ENCODE data around the gene OR51B2. TPM values are rescaled to one million over a fixed set of nuclear protein-coding genes. Genes with fewer than 3 reads are reported as not detected.
"Not testable (repeated sequence)": the region's sequence is repeated elsewhere in the genome, so short reads cannot be mapped to it uniquely, and the experiment has no call there.

Gene OR51B2
- total RNA-seq, 1 donor from 2014 or later = not detected

DNA sequence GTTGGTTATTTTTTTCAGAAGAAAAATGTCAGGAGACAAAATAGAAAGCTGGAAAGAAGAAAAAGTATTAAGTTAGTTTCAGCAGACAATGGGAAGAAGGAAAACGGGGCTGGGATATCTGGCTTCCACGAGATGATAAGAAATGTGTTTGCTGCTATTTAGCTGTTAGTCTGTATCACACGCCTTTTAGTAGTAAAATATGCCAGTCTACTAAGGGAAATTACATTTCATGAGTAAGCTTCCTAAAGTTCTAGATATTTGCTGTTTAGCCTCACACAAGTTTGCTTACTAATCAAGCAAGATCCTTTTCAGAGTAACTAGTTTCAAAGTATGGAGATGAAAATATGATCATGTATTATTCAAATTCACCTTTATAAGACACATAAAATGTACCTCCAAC is 23.8 kb downstream of the OR51B2 start:
- no peaks in the 10 kb centered on the region for H3K9me3 ChIP-seq
- H3K27me3 ChIP-seq = no peaks in the 10 kb centered on the region
- no peak overlapping the region for H3K27ac ChIP-seq
- H3K4me3 ChIP-seq = no peak overlapping the region
- no peaks in the 10 kb centered on the region for H3K4me1 ChIP-seq
- intact Hi-C loops (cut with DNase I) = no loop called here
- TF ChIP-seq, protein P1, sequence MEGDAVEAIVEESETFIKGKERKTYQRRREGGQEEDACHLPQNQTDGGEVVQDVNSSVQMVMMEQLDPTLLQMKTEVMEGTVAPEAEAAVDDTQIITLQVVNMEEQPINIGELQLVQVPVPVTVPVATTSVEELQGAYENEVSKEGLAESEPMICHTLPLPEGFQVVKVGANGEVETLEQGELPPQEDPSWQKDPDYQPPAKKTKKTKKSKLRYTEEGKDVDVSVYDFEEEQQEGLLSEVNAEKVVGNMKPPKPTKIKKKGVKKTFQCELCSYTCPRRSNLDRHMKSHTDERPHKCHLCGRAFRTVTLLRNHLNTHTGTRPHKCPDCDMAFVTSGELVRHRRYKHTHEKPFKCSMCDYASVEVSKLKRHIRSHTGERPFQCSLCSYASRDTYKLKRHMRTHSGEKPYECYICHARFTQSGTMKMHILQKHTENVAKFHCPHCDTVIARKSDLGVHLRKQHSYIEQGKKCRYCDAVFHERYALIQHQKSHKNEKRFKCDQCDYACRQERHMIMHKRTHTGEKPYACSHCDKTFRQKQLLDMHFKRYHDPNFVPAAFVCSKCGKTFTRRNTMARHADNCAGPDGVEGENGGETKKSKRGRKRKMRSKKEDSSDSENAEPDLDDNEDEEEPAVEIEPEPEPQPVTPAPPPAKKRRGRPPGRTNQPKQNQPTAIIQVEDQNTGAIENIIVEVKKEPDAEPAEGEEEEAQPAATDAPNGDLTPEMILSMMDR (IDR thresholded peaks at IDR 0.05) = no peak
- TF ChIP-seq POLR2A (IDR thresholded peaks at IDR 0.05) (no peak), POLR2AphosphoS5 (IDR thresholded peaks at IDR 0.05; ENCODE audit: insufficient read depth in 1 of 2, low read depth in 1 of 2) (no peak)
- H3K36me3 ChIP-seq = no peaks in the 10 kb centered on the region
- no peak for DNase-seq (ENCODE audit: extremely low spot score in 2 of 2)

DNA sequence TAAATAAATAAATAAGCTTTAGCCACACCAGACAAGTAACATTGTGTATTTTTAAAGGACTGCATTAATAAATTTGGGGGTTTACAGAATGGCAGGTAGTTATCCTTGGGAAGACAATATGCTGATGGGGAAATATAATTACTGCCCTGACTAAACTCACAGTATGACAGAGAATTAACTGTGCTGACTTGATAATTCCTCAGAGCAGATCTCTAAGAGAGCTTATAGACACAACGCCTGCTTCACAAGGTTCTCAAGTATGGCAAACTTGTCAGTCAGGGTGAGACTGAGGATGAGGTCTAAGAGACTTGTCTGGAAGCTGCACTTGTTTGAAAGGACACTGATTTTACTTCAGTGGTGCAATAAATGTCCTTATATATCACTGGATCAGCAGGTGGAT is 25.6 kb downstream of the OR51B2 start:
- no peak overlapping the region for H3K4me3 ChIP-seq
- H3K27me3 ChIP-seq = no peaks in the 10 kb centered on the region
- no peak overlapping the region for H3K27ac ChIP-seq
- TF ChIP-seq, protein P1 (IDR thresholded peaks at IDR 0.05) = no peak
- TF ChIP-seq POLR2A (IDR thresholded peaks at IDR 0.05) = no peak
- TF ChIP-seq POLR2AphosphoS5 (IDR thresholded peaks at IDR 0.05; ENCODE audit: insufficient read depth in 1 of 2, low read depth in 1 of 2) = no peak
- H3K4me1 ChIP-seq = no peaks in the 10 kb centered on the region
- intact Hi-C loops (cut with DNase I) = no loop called here
- H3K9me3 ChIP-seq = no peaks in the 10 kb centered on the region
- no peaks in the 10 kb centered on the region for H3K36me3 ChIP-seq
- DNase-seq (ENCODE audit: extremely low spot score in 2 of 2) = no peak

DNA sequence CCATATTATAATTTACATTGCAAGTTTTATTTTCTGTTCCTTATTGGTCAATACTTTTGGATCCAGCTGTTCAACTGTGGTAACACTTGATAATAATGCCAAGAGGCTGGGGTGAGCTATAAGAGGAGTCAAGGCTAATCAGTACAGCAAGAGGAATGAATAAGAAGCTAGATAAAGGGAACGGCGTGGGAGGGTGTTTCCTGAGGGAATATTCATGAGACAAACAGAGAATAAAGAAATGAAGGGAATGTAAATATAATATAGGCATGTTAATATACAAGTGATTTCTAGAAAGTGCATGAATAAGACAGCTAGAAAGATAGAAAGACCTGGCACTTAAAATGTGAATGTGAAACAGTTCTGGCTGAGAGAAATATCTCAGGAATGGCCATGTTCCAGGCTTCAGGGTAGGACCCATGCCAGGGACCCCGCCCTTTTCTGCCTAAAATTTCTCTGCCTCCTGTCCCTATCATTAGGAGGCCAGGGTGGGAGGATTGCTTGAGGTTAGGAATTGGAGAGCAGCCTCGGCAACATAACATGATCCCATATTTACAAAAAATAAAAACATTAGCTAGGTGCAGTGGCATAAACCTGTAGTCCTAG is 26.3 kb downstream of the OR51B2 start:
- DNase-seq (ENCODE audit: extremely low spot score in 2 of 2) = no peak
- H3K4me3 ChIP-seq = no peak overlapping the region
- no peaks in the 10 kb centered on the region for H3K36me3 ChIP-seq
- no peaks in the 10 kb centered on the region for H3K27me3 ChIP-seq
- TF ChIP-seq POLR2A (IDR thresholded peaks at IDR 0.05) (no peak), POLR2AphosphoS5 (IDR thresholded peaks at IDR 0.05; ENCODE audit: insufficient read depth in 1 of 2, low read depth in 1 of 2) (no peak)
- TF ChIP-seq, protein P1 (IDR thresholded peaks at IDR 0.05) = no peak
- intact Hi-C loops (cut with DNase I) = no loop called here
- no peaks in the 10 kb centered on the region for H3K9me3 ChIP-seq
- no peak overlapping the region for H3K27ac ChIP-seq
- no peaks in the 10 kb centered on the region for H3K4me1 ChIP-seq

DNA sequence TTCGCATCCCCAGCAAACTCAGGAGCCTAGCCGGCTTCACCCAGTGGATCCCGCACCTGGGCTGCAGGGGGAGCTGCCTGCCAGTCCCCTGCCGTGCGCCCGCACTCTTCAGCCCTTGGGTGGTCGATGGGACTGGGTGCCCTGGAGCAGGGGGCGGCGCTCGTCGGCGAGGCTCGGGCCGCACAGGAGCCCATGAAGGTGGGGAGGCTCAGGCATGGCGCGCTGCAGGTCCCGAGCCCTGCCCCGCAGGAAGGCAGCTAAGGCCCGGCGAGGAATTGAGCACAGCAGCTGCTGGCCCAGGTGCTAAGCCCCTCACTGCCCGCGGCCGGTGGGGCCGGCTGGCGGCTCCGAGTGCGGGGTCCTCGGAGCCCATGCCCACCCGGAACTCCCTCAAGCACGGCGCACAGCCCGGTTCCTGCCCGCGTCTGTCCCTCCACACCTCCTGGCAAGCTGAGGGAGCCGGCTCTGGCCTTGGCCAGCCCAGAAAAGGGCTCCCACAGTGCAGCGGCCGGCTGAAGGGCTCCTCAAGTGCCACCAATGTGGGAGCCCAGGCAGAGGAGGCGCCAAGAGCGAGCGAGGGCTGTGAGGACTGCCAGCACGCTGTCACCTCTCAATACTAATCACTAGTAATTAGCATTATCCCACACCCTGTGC is 29.6 kb downstream of the OR51B2 start:
- H3K36me3 ChIP-seq; intact Hi-C loops (cut with DNase I); H3K27ac ChIP-seq; H3K27me3 ChIP-seq; H3K4me3 ChIP-seq; H3K4me1 ChIP-seq; DNase-seq (ENCODE audit: extremely low spot score in 2 of 2); H3K9me3 ChIP-seq: not testable (repeated sequence)

DNA sequence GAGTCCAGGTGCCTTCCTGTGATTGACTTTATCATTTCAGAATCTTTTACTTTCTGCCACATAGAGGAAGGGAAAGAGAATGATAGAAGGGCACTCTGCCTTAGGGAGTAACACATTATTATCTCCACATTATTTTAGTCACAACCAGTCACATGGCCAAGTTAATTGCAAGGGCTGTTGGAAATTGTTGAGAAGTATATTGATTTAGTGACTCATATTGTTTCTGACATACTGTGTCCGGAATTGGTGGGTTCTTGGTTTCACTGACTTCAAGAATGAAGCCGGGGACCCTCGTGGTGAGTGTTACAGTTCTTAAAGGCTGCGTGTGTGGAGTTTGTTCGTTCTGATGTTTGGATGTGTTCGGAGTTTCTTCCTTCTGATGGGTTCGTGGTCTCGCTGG is 31.1 kb downstream of the OR51B2 start:
- H3K36me3 ChIP-seq = no peaks in the 10 kb centered on the region
- H3K4me1 ChIP-seq = no peaks in the 10 kb centered on the region
- no peaks in the 10 kb centered on the region for H3K9me3 ChIP-seq
- intact Hi-C loops (cut with DNase I) = no loop called here
- H3K4me3 ChIP-seq = no peak overlapping the region
- DNase-seq (ENCODE audit: extremely low spot score in 2 of 2) = no peak
- no peaks in the 10 kb centered on the region for H3K27me3 ChIP-seq
- H3K27ac ChIP-seq = no peak overlapping the region
- no peak for TF ChIP-seq POLR2AphosphoS5 (IDR thresholded peaks at IDR 0.05; ENCODE audit: insufficient read depth in 1 of 2, low read depth in 1 of 2)
- TF ChIP-seq, protein P1 (IDR thresholded peaks at IDR 0.05) = no peak
- no peak for TF ChIP-seq POLR2A (IDR thresholded peaks at IDR 0.05)
